Psoas muscle (tissue), 8 donors: ENCODE results near the gene CBLC. TPM values are rescaled to one million over a fixed set of nuclear protein-coding genes. Genes with fewer than 3 reads are reported as not detected.
A peak's percentile ranks its signal among the peaks of the same experiment; 100 is the strongest.

Source experiments
- ATAC-seq, 4 donors: fragments of 200-7000 bp; cut with Tn5 transposase; one replicate each; pipeline ENCODE4 v1.9.1; 2020; ENCODE audit warnings: moderate library complexity in 3 of 4, mild to moderate bottlenecking in 2 of 4
- DNase-seq, 2 donors: peaks; one replicate each; pipeline ENCODE4 v3.0.0-alpha.2; 2020
- H3K27ac ChIP-seq: fragments of 200-600 bp; one replicate; pipeline ENCODE4 v1.8.0; 2022
- H3K27me3 ChIP-seq, 3 donors: fragments of 200-600 bp in 1 of 3; one replicate each; pipeline versions ENCODE4 v1.6.1 to v1.8.0; 2013 to 2022; ENCODE audit warnings: low read length in 2 of 3, mild to moderate bottlenecking in 2 of 3, moderate library complexity in 1 of 3; ENCODE audit not compliant: insufficient read depth in 3 of 3
- H3K36me3 ChIP-seq, 2 donors: fragments of 200-600 bp in 1 of 2; one replicate each; pipeline versions ENCODE4 v1.6.1 to v1.8.0; 2013 to 2022; ENCODE audit warnings: low read depth in 1 of 2, mild to moderate bottlenecking in 1 of 2, moderate library complexity in 1 of 2; ENCODE audit not compliant: insufficient read depth in 1 of 2
- H3K4me1 ChIP-seq: fragments of 200-600 bp; one replicate; pipeline ENCODE4 v1.8.0; 2022
- H3K4me3 ChIP-seq: fragments of 200-600 bp; one replicate; pipeline ENCODE4 v1.8.0; 2022; ENCODE audit warnings: mild to moderate bottlenecking
- H3K9me3 ChIP-seq: fragments of 200-600 bp; one replicate; pipeline ENCODE4 v1.8.0; 2022
- WGBS, 3 donors: extraction: QIAGEN DNeasy Blood & Tissue Kit; methylation state at CpG; one replicate each; pipeline versions ENCODE4 v1.1.6 to v1.1.7; 2013; 5-methylcytosine and 5-hydroxymethylcytosine counted together
- intact Hi-C, 2 donors: fragments of 100-400 bp; cut with DNase I; formaldehyde crosslinking; loops; one replicate each; pipeline versions ENCODE4 v1.11.0 to v1.14.2; 2022
- polyA plus RNA-seq, 3 donors: library from polyadenylated mRNA; stranded (reverse); fragments of 200-250 nt; gene quantifications; one replicate each; pipeline ENCODE4 v1.2.3, GENCODE V29; 2013
- total RNA-seq, 4 donors: library from RNA; stranded (reverse); fragmentation: NEBNext Ultra II Directional in 2 of 4; extraction: Animal tissue kit (Norgen Biotek cat#: 25700) in 2 of 4; gene quantifications; one replicate each; pipeline versions ENCODE4 v1.2.1 to v1.2.4, GENCODE V29; 2021 to 2023
- TF ChIP-seq, protein P1 (sequence below): fragments of 200-600 bp; IDR thresholded peaks from one replicate; pipeline ENCODE4 v1.8.0; 2022; ENCODE audit warnings: antibody characterized with exemption
- donor health status: healthy with polysubstance abuse.
- donor health status: DM: no; HTN: no; CAD: no; lungs with moderate emphysema.
- donor health status: Bipolar disorder and iron deficiency.
- donor health status: healthy.
- donor health status: DM: yes; HTN: yes; CAD: no.
- donor health status: DM: no; HTN: no; CAD: no.
- donor health status: DM: no; HTN: no; CAD: no.
- donor health status: DM: yes; HTN: yes; CAD: no.

CBLC gene
- total and polyA plus RNA-seq, 7 donors: 0.08 to 0.34 TPM; not detected in 5

DNA sequence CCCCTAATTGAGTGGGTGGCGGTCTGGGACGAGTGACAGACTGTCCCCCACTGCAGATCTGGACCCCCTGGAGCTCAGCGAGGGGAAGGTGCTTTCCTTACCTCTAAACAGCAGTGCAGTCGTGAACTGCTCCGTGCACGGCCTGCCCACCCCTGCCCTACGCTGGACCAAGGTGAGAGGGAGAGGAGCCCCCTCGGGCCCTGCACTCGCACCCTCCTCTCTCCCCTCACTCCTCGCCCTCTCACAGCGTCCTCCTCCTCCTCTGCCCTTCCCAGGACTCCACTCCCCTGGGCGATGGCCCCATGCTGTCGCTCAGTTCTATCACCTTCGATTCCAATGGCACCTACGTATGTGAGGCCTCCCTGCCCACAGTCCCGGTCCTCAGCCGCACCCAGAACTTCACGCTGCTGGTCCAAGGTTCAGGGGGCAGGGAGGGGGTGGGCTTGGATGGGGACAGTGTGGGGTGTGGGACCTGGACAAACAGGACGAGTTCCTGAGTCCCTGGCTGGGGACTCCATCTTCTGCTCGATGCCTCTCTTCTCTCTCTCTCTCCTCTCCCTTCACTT, 40.9 kb downstream of the CBLC start:
- no peak overlapping the region for H3K4me3 ChIP-seq
- 88 to 92% (median 91%) methylated on average over 18 to 20 of the region's 20 CpGs for WGBS, 3 donors
- no peak for ATAC-seq
- no peak overlapping the region for H3K27ac ChIP-seq
- peaks cover 0 to 11% of the 10 kb centered on the region in 2 donors for H3K36me3 ChIP-seq
- intact Hi-C loops: no loop called here
- DNase-seq: no peak
- no peaks in the 10 kb centered on the region for H3K9me3 ChIP-seq
- no peaks in the 10 kb centered on the region for H3K4me1 ChIP-seq
- H3K27me3 ChIP-seq: no peaks in the 10 kb centered on the region
- TF ChIP-seq, protein P1, sequence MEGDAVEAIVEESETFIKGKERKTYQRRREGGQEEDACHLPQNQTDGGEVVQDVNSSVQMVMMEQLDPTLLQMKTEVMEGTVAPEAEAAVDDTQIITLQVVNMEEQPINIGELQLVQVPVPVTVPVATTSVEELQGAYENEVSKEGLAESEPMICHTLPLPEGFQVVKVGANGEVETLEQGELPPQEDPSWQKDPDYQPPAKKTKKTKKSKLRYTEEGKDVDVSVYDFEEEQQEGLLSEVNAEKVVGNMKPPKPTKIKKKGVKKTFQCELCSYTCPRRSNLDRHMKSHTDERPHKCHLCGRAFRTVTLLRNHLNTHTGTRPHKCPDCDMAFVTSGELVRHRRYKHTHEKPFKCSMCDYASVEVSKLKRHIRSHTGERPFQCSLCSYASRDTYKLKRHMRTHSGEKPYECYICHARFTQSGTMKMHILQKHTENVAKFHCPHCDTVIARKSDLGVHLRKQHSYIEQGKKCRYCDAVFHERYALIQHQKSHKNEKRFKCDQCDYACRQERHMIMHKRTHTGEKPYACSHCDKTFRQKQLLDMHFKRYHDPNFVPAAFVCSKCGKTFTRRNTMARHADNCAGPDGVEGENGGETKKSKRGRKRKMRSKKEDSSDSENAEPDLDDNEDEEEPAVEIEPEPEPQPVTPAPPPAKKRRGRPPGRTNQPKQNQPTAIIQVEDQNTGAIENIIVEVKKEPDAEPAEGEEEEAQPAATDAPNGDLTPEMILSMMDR: no peak

DNA sequence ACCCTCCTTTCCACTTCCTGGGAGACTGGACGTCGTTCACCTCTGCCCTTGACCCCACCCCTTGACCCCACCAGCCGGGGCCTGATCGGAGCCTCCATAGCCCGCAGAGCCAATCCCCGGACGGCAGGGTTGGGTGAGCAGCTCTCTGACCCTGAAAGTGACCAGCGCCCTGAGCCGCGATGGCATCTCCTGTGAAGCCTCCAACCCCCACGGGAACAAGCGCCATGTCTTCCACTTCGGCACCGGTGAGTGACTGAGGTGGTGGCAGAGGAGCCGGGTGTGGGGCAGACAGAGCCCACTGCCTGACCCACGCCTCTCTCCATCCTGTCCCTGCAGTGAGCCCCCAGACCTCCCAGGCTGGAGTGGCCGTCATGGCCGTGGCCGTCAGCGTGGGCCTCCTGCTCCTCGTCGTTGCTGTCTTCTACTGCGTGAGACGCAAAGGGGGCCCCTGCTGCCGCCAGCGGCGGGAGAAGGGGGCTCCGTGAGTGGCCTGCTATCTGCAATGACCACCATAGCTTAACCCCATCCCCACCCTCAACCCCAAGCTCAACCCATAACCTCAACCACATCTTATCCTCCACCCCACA, 41.6 kb downstream of the CBLC start:
- no peak for ATAC-seq
- WGBS, 3 donors: 92 to 93% (median 92%) methylated on average over 28 of the region's 28 CpGs
- Histone ChIP-seq H3K27me3 (no peaks in the 10 kb centered on the region), H3K4me3 (no peak overlapping the region), H3K9me3 (no peaks in the 10 kb centered on the region), H3K27ac (no peak overlapping the region), H3K36me3 (peaks cover 0 to 5% of the 10 kb centered on the region in 2 donors), H3K4me1 (no peaks in the 10 kb centered on the region)
- no peak for DNase-seq
- intact Hi-C loops: no loop called here
- TF ChIP-seq, protein P1: no peak

DNA sequence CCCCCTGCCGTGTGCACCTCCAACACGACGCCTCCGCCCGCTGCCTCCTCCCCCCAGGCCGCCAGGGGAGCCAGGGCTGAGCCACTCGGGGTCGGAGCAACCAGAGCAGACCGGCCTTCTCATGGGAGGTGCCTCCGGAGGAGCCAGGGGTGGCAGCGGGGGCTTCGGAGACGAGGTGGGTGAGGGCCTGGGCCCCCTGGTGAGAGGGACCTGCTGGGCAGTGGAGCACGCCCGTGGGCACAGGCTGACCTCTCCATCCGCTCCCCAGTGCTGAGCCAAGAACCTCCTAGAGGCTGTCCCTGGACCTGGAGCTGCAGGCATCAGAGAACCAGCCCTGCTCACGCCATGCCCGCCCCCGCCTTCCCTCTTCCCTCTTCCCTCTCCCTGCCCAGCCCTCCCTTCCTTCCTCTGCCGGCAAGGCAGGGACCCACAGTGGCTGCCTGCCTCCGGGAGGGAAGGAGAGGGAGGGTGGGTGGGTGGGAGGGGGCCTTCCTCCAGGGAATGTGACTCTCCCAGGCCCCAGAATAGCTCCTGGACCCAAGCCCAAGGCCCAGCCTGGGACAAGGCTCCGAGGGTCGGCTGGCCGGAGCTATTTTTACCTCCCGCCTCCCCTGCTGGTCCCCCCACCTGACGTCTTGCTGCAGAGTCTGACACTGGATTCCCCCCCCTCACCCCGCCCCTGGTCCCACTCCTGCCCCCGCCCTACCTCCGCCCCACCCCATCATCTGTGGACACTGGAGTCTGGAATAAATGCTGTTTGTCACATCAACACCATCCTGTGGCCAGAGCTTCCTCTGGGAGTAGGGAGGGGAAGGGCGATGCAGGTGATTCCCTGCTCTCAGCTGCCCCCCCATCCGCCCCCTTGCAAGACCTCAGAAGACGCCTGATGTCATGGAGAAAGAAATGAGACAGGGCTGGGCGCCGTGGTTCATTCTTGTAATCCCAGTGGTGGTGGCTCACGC, 43.2 kb downstream of the CBLC start:
- Histone ChIP-seq H3K27ac (peak overlapping the region; percentile 36), H3K4me1 (no peaks in the 10 kb centered on the region), H3K9me3 (no peaks in the 10 kb centered on the region), H3K27me3 (no peaks in the 10 kb centered on the region), H3K36me3 (no peaks in the 10 kb centered on the region), H3K4me3 (no peak overlapping the region)
- DNase-seq (peak; percentile 52 to 69), ATAC-seq (peak; percentile 17 to 67 (median 57))
- TF ChIP-seq, protein P1: no peak
- WGBS, 3 donors: 48 to 59% (median 54%) methylated on average over 24 to 35 of the region's 35 CpGs
- intact Hi-C loops: no loop called here

DNA sequence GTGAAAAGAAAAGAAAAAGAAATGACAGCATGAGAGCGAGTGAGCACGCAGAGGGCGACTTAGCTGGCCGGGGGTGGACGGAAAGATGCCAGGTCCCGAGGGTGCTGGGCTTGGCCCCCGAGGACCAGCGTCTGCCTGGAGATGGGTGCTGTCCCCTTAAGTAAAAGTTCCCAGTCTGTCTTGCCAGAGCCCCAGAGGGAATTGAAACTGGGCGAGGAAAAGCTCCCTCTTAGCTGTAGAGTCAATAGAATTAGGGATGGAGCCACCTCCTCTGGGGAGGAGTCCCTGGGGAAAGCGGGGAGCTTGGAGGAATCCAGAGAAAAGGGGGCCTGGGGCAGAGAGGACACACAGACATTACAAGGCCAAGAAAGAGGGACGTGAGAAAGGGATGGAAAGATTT, 44.5 kb downstream of the CBLC start:
- no peaks in the 10 kb centered on the region for H3K9me3 ChIP-seq
- intact Hi-C loops: no loop called here

More for the DNA sequence above, 44.5 kb downstream of the CBLC start:
- TF ChIP-seq, protein P1: no peak
- Histone ChIP-seq H3K36me3 (no peaks in the 10 kb centered on the region), H3K4me3 (no peak overlapping the region), H3K4me1 (no peaks in the 10 kb centered on the region), H3K27ac (peak overlapping the region; percentile 36), H3K27me3 (no peaks in the 10 kb centered on the region)
- whole genome bisulfite sequencing, 3 donors: 54 to 62% (median 55%) methylated on average over 11 of the region's 11 CpGs
- DNase-seq (no peak), ATAC-seq (no peak)
